GM12891 (cell line): ENCODE data around the gene KIAA1549.

ENCODE experiments used
- DNase-seq: peaks from one replicate; pipeline ENCODE4 v3.0.0; 2011; ENCODE audit warnings: low spot score; ENCODE audit not compliant: insufficient read length
- FAIRE-seq: peaks from 2 replicates; lab custom pipeline; 2011; peaks lifted over from hg19 to GRCh38; lab: Jason Lieb, UNC
- PAX5 ChIP-seq: IDR thresholded peaks from 2 replicates; pipeline ENCODE4 v1.6.1; 2011; ENCODE audit warnings: low read length, moderate library complexity, mild to moderate bottlenecking; ENCODE audit not compliant: insufficient read depth, severe bottlenecking
- POLR2A ChIP-seq: IDR thresholded peaks from 2 replicates; pipeline ENCODE4 v1.6.1; 2011; ENCODE audit warnings: low read depth, low read length, control low read depth
- POLR2AphosphoS5 ChIP-seq: IDR thresholded peaks from 2 replicates; pipeline ENCODE4 v1.6.1; 2011; ENCODE audit warnings: low read depth, low read length, control low read depth
- POU2F2 ChIP-seq: IDR thresholded peaks from 2 replicates; pipeline ENCODE4 v1.6.1; 2011; ENCODE audit warnings: low read depth, mild to moderate bottlenecking, control low read depth, low read length, moderate library complexity
- SPI1 ChIP-seq: IDR thresholded peaks from 2 replicates; pipeline ENCODE4 v1.6.1; 2011; ENCODE audit warnings: low read depth, low read length, control low read depth
- TAF1 ChIP-seq: IDR thresholded peaks from 2 replicates; pipeline ENCODE4 v1.6.1; 2011; ENCODE audit warnings: low read depth, low read length, control low read depth

KIAA1549 gene

DNA sequence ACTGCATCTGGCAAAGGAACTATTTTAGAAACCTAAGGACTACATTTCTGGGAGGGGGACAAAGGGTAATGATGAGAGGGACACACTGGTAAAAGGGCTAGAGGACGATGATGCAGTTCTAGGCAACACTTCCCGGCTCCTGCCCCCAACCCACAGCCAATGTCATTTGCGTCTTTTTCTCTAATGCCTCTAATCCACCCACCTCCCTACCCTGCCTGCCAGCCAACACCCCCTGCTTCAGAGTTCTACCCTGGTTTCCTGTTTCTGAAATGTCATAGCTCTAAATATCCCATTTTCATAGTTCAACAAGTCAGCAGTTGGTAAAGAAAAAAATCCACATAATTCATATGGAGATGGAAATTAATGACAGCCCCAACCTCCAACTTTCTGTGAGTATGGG lies 79.0 kb downstream of the KIAA1549 start:
- no peak for FAIRE-seq
- DNase-seq, result no peak
- TF ChIP-seq PAX5 (no peak), SPI1 (no peak), POLR2A (no peak), POLR2AphosphoS5 (no peak), TAF1 (no peak), POU2F2 (no peak)

DNA sequence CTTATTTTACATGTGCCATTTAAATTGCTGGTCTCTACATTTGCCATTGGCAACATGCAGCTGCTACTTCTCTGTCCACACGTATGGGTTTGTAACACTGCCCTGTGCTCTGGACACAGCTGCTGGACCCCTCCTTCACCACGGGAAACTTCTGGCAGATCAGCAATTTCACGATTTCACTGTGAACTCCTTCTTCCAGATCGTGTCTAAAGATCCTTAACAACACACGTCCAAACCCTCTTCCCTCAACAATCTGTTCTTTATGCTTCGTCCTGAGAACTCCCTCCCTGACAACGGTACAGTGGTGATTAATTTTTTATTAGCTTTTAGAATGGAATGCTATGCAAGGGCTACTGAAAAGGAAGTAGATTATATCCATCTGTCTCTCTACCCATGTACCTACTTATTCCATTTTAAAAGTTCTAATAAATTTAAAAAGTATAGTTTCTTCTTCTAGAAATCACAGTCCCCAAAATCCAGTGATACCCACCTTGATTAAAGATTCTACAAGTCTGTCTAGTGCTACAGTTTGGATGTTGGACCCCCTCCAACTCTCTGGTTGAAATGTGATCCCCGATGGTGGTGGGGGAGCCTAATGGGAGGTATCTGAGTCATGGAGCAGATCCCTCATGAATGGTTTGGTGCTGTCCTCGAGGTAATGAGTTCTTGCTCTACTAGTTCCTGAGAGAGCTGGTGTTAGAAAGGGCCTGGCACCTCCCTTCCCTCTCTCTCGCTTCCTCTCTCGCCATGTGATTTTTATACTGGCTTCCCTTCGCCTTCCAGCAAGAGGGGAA lies 81.0 kb downstream of the KIAA1549 start:
- DNase-seq (no peak), FAIRE-seq (no peak)
- no peak for TF ChIP-seq PAX5
- no peak for TF ChIP-seq SPI1
- TF ChIP-seq POU2F2, result no peak
- no peak for TF ChIP-seq TAF1

DNA sequence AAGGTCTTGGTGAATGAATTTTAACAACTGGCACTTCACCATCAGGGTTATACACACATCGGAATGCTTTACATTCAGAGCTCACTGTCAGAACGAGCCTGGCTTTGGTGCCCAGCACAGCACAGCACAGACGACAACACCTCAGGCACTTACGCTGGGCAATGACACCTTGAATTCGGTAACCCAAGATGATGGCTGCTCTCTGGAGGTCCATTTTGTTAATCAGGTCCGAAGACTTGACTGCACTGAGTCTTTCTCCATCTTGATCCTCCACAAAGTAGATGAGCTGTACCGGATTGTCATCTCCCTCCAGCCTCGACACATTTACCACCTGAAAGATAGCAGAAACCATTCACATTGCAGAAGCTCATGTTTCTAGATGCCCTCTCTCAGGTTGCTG lies 82.4 kb downstream of the KIAA1549 start:
- DNase-seq, result no peak
- FAIRE-seq, result no peak
- TF ChIP-seq SPI1, result no peak

DNA sequence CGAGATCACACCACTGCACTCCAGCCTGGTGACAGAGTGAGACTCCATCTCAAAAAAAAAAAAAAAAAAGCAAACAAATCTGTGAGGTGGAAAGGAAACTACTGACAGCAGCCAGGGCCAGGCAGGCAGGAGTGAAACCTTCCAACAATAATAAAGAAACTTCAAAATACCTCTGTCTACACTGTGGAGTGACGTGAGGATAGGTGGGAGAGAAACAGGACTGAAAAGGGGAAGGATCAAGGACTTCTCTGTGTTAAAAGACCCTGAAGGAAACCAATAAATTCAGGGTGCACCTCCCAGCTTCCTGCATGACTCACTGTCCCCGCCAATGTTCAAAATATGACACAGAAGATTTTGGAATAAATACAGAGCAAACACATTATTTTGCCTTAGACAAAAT lies 82.9 kb downstream of the KIAA1549 start:
- no peak for DNase-seq
- FAIRE-seq, result no peak
- TF ChIP-seq POLR2A (no peak), PAX5 (no peak), POLR2AphosphoS5 (no peak), POU2F2 (no peak), SPI1 (no peak), TAF1 (no peak)

- TF ChIP-seq PAX5, result no peak
- no peak for TF ChIP-seq POLR2AphosphoS5
- TF ChIP-seq POU2F2, result no peak
- TF ChIP-seq SPI1, result no peak
- no peak for TF ChIP-seq POLR2A
- no peak for TF ChIP-seq TAF1
- no peak for DNase-seq
- no peak for FAIRE-seq
Measured at GRCh38 chr7:138895679-138896078, 85.5 kb downstream of the KIAA1549 start.

- TF ChIP-seq POU2F2, result no peak
- TF ChIP-seq TAF1, result no peak
- no peak for TF ChIP-seq SPI1
- no peak for TF ChIP-seq POLR2AphosphoS5
- TF ChIP-seq POLR2A, result no peak
- no peak for TF ChIP-seq PAX5
- FAIRE-seq, result no peak
- no peak for DNase-seq
Measured at GRCh38 chr7:138893258-138893657, 87.9 kb downstream of the KIAA1549 start.

- FAIRE-seq (no peak), DNase-seq (no peak)
- TF ChIP-seq POLR2A (no peak), PAX5 (no peak), POU2F2 (no peak), POLR2AphosphoS5 (no peak), TAF1 (no peak), SPI1 (no peak)
Measured at GRCh38 chr7:138892812-138893211, 88.4 kb downstream of the KIAA1549 start.

GRCh38 chr7:138892006-138892630 lies 89.1 kb downstream of the KIAA1549 start:
- no peak for TF ChIP-seq TAF1
- no peak for FAIRE-seq
- DNase-seq, result no peak

DNA sequence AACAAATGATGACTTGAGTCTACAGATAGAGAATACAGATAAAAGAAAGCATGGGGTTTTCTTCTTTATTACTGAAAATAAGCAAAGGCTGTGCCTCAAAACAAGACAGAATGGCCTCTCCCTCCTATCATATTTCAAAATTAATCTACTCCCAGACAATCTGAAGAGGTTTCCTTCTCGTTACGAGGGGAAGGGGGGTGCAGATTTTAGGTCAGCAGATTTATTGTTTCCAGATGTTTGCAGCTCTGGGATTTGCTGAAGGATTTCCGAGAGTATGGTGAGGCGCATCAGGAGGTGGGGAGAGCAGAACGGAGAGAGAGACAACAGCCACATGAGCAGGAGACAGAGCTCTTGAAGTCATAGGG lies 89.8 kb downstream of the KIAA1549 start:
- no peak for TF ChIP-seq SPI1
- TF ChIP-seq PAX5, result no peak
- FAIRE-seq, result no peak

DNA sequence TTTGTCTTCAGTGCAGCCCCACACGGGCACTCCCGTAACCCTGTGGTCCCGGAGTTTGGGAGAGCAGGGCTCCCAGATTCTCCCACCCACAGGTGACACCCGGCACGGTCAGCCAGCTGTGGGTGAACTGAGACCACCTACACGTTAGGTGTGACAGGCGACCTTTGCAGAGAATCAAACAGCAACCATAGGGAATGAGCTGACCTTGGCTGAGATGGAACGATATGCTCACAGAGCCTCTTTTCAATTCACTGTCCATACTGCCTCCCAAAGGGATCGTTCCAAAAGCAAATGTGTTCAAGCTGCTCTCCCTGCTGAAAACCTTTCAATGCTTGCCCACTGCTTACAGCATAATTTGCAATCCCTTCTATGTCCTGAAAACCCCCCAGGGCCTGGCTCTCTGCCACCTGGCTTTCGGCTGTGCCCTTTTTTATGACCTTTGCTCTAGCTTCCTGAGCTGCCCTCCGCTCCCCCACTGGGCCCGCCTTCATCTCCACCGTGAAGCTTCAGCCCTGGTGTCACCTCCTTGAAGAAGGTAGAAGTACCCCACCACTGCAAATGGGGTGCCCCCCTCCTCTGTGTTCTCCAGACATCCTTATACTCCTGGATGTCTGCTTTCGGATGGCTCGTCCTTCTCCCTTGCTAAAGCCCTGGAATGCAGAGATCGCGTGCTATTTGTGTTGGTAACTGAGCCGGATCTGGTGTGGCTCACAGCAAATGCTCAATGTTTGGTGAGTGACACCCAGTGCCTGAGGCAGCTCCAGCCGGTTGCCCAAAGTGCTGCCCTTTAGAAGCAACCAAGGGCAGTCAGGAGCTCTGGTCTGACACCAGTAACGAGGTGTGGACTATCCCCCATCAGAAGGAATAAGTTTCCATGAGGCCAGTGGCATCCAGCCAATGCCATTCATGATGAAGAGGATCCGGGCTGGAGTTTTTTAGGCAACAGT lies 90.4 kb downstream of the KIAA1549 start:
- no peak for FAIRE-seq
- no peak for DNase-seq

More for the DNA sequence above, 89.8 kb downstream of the KIAA1549 start:
- no peak for DNase-seq

More for the DNA sequence above, 90.4 kb downstream of the KIAA1549 start:
- no peak for TF ChIP-seq SPI1
- no peak for TF ChIP-seq POLR2A
- TF ChIP-seq TAF1, result no peak
- TF ChIP-seq POU2F2, result no peak
- no peak for TF ChIP-seq POLR2AphosphoS5
- TF ChIP-seq PAX5, result no peak
